ENCODE measurements around the gene ABLIM2.
"Not testable (repeated sequence)": the region's sequence is repeated elsewhere in the genome, so short reads cannot be mapped to it uniquely, and the experiment has no call there.

The ABLIM2 gene

DNA sequence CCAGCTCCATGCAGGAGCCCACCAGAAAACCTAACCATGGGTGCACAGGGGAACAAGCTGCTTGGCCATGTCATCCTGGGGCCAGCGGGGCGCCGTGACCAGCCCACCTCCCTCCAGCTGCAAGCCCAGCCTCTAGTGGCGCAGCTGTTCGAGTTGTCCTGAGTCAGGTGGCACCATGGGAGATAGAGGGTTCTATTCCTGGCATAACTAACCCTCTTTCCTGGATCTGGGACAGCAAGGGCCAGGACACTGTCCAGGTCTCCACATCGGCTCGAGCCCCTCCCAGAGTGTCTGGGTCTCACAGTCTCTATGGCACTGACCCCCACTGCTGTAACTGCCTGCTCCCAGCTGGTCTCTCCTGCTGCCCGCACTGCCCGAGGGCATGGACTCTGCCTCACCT is 16.7 kb downstream of the ABLIM2 start:
- no peak overlapping the region for H3K27ac ChIP-seq
- TF ChIP-seq, protein P1, sequence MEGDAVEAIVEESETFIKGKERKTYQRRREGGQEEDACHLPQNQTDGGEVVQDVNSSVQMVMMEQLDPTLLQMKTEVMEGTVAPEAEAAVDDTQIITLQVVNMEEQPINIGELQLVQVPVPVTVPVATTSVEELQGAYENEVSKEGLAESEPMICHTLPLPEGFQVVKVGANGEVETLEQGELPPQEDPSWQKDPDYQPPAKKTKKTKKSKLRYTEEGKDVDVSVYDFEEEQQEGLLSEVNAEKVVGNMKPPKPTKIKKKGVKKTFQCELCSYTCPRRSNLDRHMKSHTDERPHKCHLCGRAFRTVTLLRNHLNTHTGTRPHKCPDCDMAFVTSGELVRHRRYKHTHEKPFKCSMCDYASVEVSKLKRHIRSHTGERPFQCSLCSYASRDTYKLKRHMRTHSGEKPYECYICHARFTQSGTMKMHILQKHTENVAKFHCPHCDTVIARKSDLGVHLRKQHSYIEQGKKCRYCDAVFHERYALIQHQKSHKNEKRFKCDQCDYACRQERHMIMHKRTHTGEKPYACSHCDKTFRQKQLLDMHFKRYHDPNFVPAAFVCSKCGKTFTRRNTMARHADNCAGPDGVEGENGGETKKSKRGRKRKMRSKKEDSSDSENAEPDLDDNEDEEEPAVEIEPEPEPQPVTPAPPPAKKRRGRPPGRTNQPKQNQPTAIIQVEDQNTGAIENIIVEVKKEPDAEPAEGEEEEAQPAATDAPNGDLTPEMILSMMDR (conservative IDR thresholded peaks at IDR 0.05): no peak

DNA sequence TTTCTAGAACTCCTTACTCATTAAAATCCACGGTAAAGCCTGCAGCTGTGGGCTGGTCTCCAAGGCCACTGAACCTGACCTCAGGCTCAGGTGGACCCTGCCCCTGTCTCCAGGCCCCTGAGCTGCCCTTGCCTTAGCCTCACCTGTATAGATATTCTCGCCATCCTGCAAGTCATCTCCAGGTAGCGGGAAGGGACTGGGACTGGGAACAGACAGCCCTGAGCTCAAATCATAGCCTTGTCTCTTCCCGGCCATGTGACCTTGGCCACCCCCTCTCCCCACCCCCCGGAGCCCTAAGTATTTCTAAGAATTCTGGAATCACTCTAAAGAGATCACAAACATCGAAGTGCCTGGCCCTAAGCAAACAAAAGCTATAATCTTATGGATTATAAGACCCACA is 17.7 kb downstream of the ABLIM2 start:
- no peak overlapping the region for H3K27ac ChIP-seq
- TF ChIP-seq, protein P1 (conservative IDR thresholded peaks at IDR 0.05): no peak

GRCh38 chr4:8139726-8140125 is 18.9 kb downstream of the ABLIM2 start:
- H3K27ac ChIP-seq: not testable (repeated sequence)

- H3K27ac ChIP-seq: no peak overlapping the region
- TF ChIP-seq, protein P1 (conservative IDR thresholded peaks at IDR 0.05): no peak
Observed at GRCh38 chr4:8136972-8137710, 21.5 kb downstream of the ABLIM2 start.

GRCh38 chr4:8136529-8136928 is 22.1 kb downstream of the ABLIM2 start:
- H3K27ac ChIP-seq: no peak overlapping the region
- TF ChIP-seq, protein P1 (conservative IDR thresholded peaks at IDR 0.05): no peak

GRCh38 chr4:8135666-8136065 is 22.9 kb downstream of the ABLIM2 start:
- TF ChIP-seq, protein P1 (conservative IDR thresholded peaks at IDR 0.05): no peak
- no peak overlapping the region for H3K27ac ChIP-seq

GRCh38 chr4:8133897-8134563 is 24.6 kb downstream of the ABLIM2 start:
- TF ChIP-seq, protein P1 (conservative IDR thresholded peaks at IDR 0.05): no peak
- H3K27ac ChIP-seq: no peak overlapping the region
